ENCODE data around the gene DNAJA3. TPM values are rescaled to one million over a fixed set of nuclear protein-coding genes. Genes with fewer than 3 reads are reported as not detected.

The DNAJA3 gene
- total RNA-seq, 1 experiment from 2014 or later: 64.1 TPM

GRCh38 chr16:4499196-4499555, 73.5 kb downstream of the DNAJA3 start:
- Mint-ChIP-seq H3K4me1 (peaks cover 29% of the 10 kb centered on the region), H3K27me3 (ENCODE audit: low read depth) (no peaks in the 10 kb centered on the region; the same call in 1 of the 2 replicates), H3K9me3 (no peaks in the 10 kb centered on the region), H3K4me3 (no peak overlapping the region), H3K27ac (no peak overlapping the region), H3K36me3 (no peaks in the 10 kb centered on the region)
- TF ChIP-seq, protein P1, sequence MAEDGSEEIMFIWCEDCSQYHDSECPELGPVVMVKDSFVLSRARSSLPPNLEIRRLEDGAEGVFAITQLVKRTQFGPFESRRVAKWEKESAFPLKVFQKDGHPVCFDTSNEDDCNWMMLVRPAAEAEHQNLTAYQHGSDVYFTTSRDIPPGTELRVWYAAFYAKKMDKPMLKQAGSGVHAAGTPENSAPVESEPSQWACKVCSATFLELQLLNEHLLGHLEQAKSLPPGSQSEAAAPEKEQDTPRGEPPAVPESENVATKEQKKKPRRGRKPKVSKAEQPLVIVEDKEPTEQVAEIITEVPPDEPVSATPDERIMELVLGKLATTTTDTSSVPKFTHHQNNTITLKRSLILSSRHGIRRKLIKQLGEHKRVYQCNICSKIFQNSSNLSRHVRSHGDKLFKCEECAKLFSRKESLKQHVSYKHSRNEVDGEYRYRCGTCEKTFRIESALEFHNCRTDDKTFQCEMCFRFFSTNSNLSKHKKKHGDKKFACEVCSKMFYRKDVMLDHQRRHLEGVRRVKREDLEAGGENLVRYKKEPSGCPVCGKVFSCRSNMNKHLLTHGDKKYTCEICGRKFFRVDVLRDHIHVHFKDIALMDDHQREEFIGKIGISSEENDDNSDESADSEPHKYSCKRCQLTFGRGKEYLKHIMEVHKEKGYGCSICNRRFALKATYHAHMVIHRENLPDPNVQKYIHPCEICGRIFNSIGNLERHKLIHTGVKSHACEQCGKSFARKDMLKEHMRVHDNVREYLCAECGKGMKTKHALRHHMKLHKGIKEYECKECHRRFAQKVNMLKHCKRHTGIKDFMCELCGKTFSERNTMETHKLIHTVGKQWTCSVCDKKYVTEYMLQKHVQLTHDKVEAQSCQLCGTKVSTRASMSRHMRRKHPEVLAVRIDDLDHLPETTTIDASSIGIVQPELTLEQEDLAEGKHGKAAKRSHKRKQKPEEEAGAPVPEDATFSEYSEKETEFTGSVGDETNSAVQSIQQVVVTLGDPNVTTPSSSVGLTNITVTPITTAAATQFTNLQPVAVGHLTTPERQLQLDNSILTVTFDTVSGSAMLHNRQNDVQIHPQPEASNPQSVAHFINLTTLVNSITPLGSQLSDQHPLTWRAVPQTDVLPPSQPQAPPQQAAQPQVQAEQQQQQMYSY (CRISPR knock-in tag; IDR thresholded peaks at IDR 0.05): no peak
- TF ChIP-seq ZNF671 (CRISPR knock-in tag; IDR thresholded peaks at IDR 0.05): no peak
- ChIA-PET POLR2A (interaction anchor here (1.2 kb wide), 1 partner anchor 23 kb away, joined by 4 read pairs; the partner anchor contains the start of gene HMOX2), CTCF (interaction anchor here (3.4 kb wide), 1 partner anchor 21 kb away, joined by 11 read pairs; no protein-coding TSS in a partner anchor)
- DNase-seq (ENCODE audit: low spot score) (no peak), ATAC-seq (no peak)

- Mint-ChIP-seq H3K4me3 (no peak overlapping the region), H3K9me3 (no peaks in the 10 kb centered on the region), H3K27me3 (ENCODE audit: low read depth) (no peaks in the 10 kb centered on the region; the same call in 1 of the 2 replicates), H3K27ac (no peak overlapping the region), H3K36me3 (no peaks in the 10 kb centered on the region), H3K4me1 (peaks cover 24% of the 10 kb centered on the region)
- DNase-seq (ENCODE audit: low spot score) (no peak), ATAC-seq (no peak)
- POLR2A ChIA-PET: interaction anchor here (0.9 to 1.2 kb wide), 2 partner anchors 24 to 75 kb away, joined by 3 to 4 read pairs; partner anchors contain the start of gene HMOX2
- CTCF ChIA-PET: interaction anchor here (0.8 to 3.4 kb wide), 12 partner anchors 10 to 183 kb away, joined by 3 to 13 read pairs (median 5); partner anchors contain the start of gene HMOX2
- TF ChIP-seq ZSCAN18 (CRISPR knock-in tag; IDR thresholded peaks at IDR 0.05): no peak
- no peak for TF ChIP-seq JUN (CRISPR knock-in tag; IDR thresholded peaks at IDR 0.05)
- TF ChIP-seq ZNF281 (CRISPR knock-in tag; IDR thresholded peaks at IDR 0.05): no peak
- TF ChIP-seq ZNF138 (CRISPR knock-in tag; conservative IDR thresholded peaks at IDR 0.05): no peak
- TF ChIP-seq, protein P2, sequence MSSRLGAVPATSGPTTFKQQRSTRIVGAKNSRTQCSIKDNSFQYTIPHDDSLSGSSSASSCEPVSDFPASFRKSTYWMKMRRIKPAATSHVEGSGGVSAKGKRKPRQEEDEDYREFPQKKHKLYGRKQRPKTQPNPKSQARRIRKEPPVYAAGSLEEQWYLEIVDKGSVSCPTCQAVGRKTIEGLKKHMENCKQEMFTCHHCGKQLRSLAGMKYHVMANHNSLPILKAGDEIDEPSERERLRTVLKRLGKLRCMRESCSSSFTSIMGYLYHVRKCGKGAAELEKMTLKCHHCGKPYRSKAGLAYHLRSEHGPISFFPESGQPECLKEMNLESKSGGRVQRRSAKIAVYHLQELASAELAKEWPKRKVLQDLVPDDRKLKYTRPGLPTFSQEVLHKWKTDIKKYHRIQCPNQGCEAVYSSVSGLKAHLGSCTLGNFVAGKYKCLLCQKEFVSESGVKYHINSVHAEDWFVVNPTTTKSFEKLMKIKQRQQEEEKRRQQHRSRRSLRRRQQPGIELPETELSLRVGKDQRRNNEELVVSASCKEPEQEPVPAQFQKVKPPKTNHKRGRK (CRISPR knock-in tag; IDR thresholded peaks at IDR 0.05; ENCODE audit: borderline replicate concordance): no peak
- no peak for TF ChIP-seq E2F4 (CRISPR knock-in tag; IDR thresholded peaks at IDR 0.05; ENCODE audit: borderline replicate concordance, low read depth)
- no peak for TF ChIP-seq HMGA2 (CRISPR knock-in tag; IDR thresholded peaks at IDR 0.05)
- TF ChIP-seq, protein P3, sequence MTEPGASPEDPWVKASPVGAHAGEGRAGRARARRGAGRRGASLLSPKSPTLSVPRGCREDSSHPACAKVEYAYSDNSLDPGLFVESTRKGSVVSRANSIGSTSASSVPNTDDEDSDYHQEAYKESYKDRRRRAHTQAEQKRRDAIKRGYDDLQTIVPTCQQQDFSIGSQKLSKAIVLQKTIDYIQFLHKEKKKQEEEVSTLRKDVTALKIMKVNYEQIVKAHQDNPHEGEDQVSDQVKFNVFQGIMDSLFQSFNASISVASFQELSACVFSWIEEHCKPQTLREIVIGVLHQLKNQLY (CRISPR knock-in tag; IDR thresholded peaks at IDR 0.05): no peak
- TF ChIP-seq FOXP1 (CRISPR knock-in tag; IDR thresholded peaks at IDR 0.05; ENCODE audit: borderline replicate concordance): no peak
- TF ChIP-seq SMAD3 (CRISPR knock-in tag; IDR thresholded peaks at IDR 0.05; ENCODE audit: borderline replicate concordance): no peak
- no peak for TF ChIP-seq ATF6 (CRISPR knock-in tag; IDR thresholded peaks at IDR 0.05)
- TF ChIP-seq RORB (CRISPR knock-in tag; IDR thresholded peaks at IDR 0.05): no peak
- TF ChIP-seq, protein P4, sequence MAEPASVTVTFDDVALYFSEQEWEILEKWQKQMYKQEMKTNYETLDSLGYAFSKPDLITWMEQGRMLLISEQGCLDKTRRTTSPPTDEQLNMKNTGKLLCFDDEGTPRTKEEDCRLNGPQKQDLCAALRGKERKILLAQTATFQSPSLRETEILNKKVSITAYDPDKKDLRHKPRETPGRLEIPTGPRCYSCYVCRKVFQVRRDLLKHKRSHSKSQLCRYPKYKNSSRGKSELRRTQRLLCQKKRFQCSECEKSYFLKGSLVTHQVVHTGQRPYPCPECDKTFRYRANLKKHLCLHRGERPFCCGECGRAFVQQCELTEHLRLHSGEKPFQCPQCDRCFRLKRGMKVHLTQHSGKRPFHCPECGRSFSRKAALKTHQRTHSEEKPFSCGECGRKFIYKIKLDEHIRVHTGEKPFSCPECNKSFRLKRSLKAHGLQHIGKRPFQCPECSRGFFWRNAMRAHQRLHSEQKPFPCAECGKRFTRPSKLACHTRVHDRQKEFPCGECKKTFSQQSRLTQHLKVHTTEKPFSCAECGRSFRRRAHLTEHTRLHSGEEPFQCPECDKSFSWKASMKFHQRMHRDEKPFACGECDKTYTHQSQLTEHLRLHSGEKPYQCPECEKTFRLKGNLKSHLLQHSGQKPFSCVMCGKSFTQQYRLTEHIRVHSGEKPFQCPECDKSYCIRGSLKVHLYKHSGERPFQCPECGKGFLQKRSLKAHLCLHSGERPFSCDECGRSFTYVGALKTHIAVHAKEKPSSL (CRISPR knock-in tag; conservative IDR thresholded peaks at IDR 0.05): no peak
- TF ChIP-seq ATF2 (CRISPR knock-in tag; IDR thresholded peaks at IDR 0.05; ENCODE audit: borderline replicate concordance, low read depth): no peak
Measured at GRCh38 chr16:4500272-4500671, 74.6 kb downstream of the DNAJA3 start.
